ENCODE measurements around the gene LCP2.

LCP2 gene

GRCh38 chr5:170201311-170201710 is 96.3 kb downstream of the LCP2 start:
- no peak for TF ChIP-seq CTCF (IDR thresholded peaks at IDR 0.05; ENCODE audit: low read depth, low read length)
- DNase-seq (ENCODE audit: extremely low read depth, low read depth), result no peak

GRCh38 chr5:170200876-170201275 is 96.7 kb downstream of the LCP2 start:
- no peak for TF ChIP-seq CTCF (IDR thresholded peaks at IDR 0.05; ENCODE audit: low read depth, low read length)
- no peak for DNase-seq (ENCODE audit: extremely low read depth, low read depth)
